Measurements from ENCODE around the gene GABRB1. TPM values are rescaled to one million over a fixed set of nuclear protein-coding genes. Genes with fewer than 3 reads are reported as not detected.

The GABRB1 gene
- polyA plus RNA-seq, 2 of the 4 experiments (the other 2 are of a cell fraction), result not detected

GRCh38 chr4:47217291-47217690 is 185.9 kb downstream of the GABRB1 start:
- DNase-seq (ENCODE audit: low read depth in 1 of 2, low spot score in 1 of 2) (no peak), ATAC-seq (no peak), FAIRE-seq (no peak)
- ChIA-PET POLR2A (no interaction called here), CTCF (no interaction called here)
- TF ChIP-seq FOSB (CRISPR knock-in tag; IDR thresholded peaks at IDR 0.05), result no peak
- no peak for TF ChIP-seq RAD21 (conservative IDR thresholded peaks at IDR 0.05 in 1 of 2, IDR thresholded peaks at IDR 0.05 in 1 of 2)
- no peak for TF ChIP-seq MAFK (IDR thresholded peaks at IDR 0.05; ENCODE audit: partially characterized antibody)
- no peak for TF ChIP-seq REST (IDR thresholded peaks at IDR 0.05)
- no peak for TF ChIP-seq EHF (CRISPR knock-in tag; IDR thresholded peaks at IDR 0.05)
- Histone ChIP-seq H3K4me3 (no peak overlapping the region), H3K9me3 (no peaks in the 10 kb centered on the region), H3K4me1 (no peaks in the 10 kb centered on the region), H3K4me2 (no peak overlapping the region), H3K27ac (no peak overlapping the region)
- WGBS (ENCODE audit: missing lambda C conversion rate), result 0% methylated on average over 1 of the region's 1 CpG

DNA sequence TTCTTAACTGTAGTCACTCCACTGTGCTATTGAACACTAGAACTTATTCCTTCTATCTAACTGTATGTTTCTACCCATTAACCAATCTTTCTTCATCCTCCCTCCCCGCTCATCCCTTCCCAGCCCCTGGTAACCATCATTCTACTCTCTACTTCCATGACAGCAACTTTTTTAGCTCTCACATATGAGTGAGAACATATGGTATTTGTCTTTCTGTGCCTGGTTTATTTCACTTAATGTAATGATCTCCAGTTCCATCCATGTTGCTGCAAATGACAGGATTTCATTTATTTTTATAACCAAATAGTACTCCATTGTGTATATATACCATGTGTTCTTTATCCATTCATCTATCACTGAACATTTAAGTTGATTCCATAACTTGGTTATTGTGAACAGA is 186.5 kb downstream of the GABRB1 start:
- ChIA-PET CTCF (no interaction called here), POLR2A (no interaction called here)
- WGBS (ENCODE audit: missing lambda C conversion rate), result 0% methylated on average over 1 of the region's 1 CpG
- Histone ChIP-seq H3K27ac (no peak overlapping the region), H3K4me1 (no peaks in the 10 kb centered on the region), H3K4me3 (no peak overlapping the region), H3K9me3 (no peaks in the 10 kb centered on the region), H3K4me2 (no peak overlapping the region)
- ATAC-seq, result no peak
- no peak for DNase-seq (ENCODE audit: low read depth in 1 of 2, low spot score in 1 of 2)
- FAIRE-seq, result no peak
- TF ChIP-seq ESRRA (IDR thresholded peaks at IDR 0.05; ENCODE audit: borderline replicate concordance, low read length), result no peak
- TF ChIP-seq RNF2 (IDR thresholded peaks at IDR 0.05; ENCODE audit: borderline replicate concordance, low read depth), result no peak
- no peak for TF ChIP-seq RAD21 (conservative IDR thresholded peaks at IDR 0.05 in 1 of 2, IDR thresholded peaks at IDR 0.05 in 1 of 2)
- TF ChIP-seq MAFK (IDR thresholded peaks at IDR 0.05; ENCODE audit: partially characterized antibody), result no peak
- no peak for TF ChIP-seq ZFP36 (IDR thresholded peaks at IDR 0.05; ENCODE audit: borderline replicate concordance, partially characterized antibody)
- TF ChIP-seq, protein P1, sequence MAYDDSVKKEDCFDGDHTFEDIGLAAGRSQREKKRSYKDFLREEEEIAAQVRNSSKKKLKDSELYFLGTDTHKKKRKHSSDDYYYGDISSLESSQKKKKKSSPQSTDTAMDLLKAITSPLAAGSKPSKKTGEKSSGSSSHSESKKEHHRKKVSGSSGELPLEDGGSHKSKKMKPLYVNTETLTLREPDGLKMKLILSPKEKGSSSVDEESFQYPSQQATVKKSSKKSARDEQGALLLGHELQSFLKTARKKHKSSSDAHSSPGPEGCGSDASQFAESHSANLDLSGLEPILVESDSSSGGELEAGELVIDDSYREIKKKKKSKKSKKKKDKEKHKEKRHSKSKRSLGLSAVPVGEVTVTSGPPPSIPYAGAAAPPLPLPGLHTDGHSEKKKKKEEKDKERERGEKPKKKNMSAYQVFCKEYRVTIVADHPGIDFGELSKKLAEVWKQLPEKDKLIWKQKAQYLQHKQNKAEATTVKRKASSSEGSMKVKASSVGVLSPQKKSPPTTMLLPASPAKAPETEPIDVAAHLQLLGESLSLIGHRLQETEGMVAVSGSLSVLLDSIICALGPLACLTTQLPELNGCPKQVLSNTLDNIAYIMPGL (CRISPR knock-in tag; IDR thresholded peaks at IDR 0.05; ENCODE audit: borderline replicate concordance), result no peak
- TF ChIP-seq ZC3H11A (IDR thresholded peaks at IDR 0.05), result no peak
- no peak for TF ChIP-seq PBX3 (IDR thresholded peaks at IDR 0.05)
- no peak for TF ChIP-seq NFE2L2 (conservative IDR thresholded peaks at IDR 0.05; ENCODE audit: low read length)
- no peak for TF ChIP-seq ZSCAN20 (CRISPR knock-in tag; IDR thresholded peaks at IDR 0.05)
- TF ChIP-seq SMC3 (IDR thresholded peaks at IDR 0.05), result no peak

DNA sequence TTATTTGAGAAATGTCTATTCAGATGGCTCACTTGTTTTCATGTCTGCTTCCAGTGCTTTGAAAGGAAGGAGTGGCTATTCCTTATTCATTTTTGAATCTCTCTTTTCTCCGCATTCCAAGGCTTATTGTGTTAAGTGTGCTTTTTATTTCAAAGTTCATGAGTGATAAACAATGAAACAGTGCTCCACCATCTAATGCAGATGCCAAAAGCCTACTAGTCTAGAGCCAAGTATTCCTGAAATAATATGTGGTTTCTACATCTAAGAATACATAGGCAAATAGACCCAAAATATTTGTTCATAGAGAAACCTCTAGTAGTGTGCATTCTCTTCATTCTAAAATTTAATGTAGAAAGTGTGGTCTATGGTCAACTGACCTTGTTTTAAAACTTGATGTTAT is 187.3 kb downstream of the GABRB1 start:
- WGBS (ENCODE audit: missing lambda C conversion rate), result 0% methylated on average over 1 of the region's 1 CpG
- Histone ChIP-seq H3K4me2 (no peak overlapping the region), H3K4me3 (no peak overlapping the region), H3K9me3 (no peaks in the 10 kb centered on the region), H3K27ac (no peak overlapping the region), H3K4me1 (no peaks in the 10 kb centered on the region)
- TF ChIP-seq CHD2 (IDR thresholded peaks at IDR 0.05; ENCODE audit: low read length, partially characterized antibody) (no peak), NPAS2 (CRISPR knock-in tag; IDR thresholded peaks at IDR 0.05; ENCODE audit: borderline replicate concordance) (no peak), REST (IDR thresholded peaks at IDR 0.05) (no peak), EHF (CRISPR knock-in tag; IDR thresholded peaks at IDR 0.05) (no peak), MAFK (IDR thresholded peaks at IDR 0.05; ENCODE audit: partially characterized antibody) (no peak), JUN (IDR thresholded peaks at IDR 0.05) (no peak), SMC3 (IDR thresholded peaks at IDR 0.05) (no peak), KDM1A (IDR thresholded peaks at IDR 0.05; ENCODE audit: low read depth) (no peak), CTCF (IDR thresholded peaks at IDR 0.05) (no peak)
- FAIRE-seq (no peak), ATAC-seq (no peak), DNase-seq (ENCODE audit: low read depth in 1 of 2, low spot score in 1 of 2) (no peak)
- POLR2A ChIA-PET, result no interaction called here
- CTCF ChIA-PET, result no interaction called here
